HEK293 (cell line): Measurements from ENCODE around the gene FERMT3.

Experiments used
- ZFP37 ChIP-seq: fragments of 450-650 bp; formaldehyde crosslinking; IDR thresholded peaks from 2 replicates; pipeline ENCODE4 v1.5.1; 2016; ENCODE audit warnings: missing biosample characterization, missing genetic modification characterization
- ZNF24 ChIP-seq: fragments of 450-650 bp; formaldehyde crosslinking; IDR thresholded peaks from 2 replicates; pipeline ENCODE4 v1.5.1; 2016; ENCODE audit warnings: missing biosample characterization, missing genetic modification characterization
- ZNF341 ChIP-seq: fragments of 450-650 bp; formaldehyde crosslinking; IDR thresholded peaks from 2 replicates; pipeline ENCODE4; 2016; ENCODE audit warnings: low read depth, missing biosample characterization, missing genetic modification characterization
- TF ChIP-seq, protein P1 (sequence below): fragments of 450-650 bp; formaldehyde crosslinking; IDR thresholded peaks from 2 replicates; pipeline ENCODE4 v1.5.1; 2016; ENCODE audit warnings: missing biosample characterization, missing genetic modification characterization
- TF ChIP-seq, protein P2 (sequence below): fragments of 450-650 bp; formaldehyde crosslinking; IDR thresholded peaks from 2 replicates; pipeline ENCODE4 v1.5.1; 2016; ENCODE audit warnings: missing biosample characterization, missing genetic modification characterization
- TF ChIP-seq, protein P3 (sequence below): sonication (generic); formaldehyde crosslinking; IDR thresholded peaks from 2 replicates; pipeline ENCODE4 v1.8.1; 2022; ENCODE audit warnings: mild to moderate bottlenecking, moderate library complexity, missing genetic modification reagents

DNA sequence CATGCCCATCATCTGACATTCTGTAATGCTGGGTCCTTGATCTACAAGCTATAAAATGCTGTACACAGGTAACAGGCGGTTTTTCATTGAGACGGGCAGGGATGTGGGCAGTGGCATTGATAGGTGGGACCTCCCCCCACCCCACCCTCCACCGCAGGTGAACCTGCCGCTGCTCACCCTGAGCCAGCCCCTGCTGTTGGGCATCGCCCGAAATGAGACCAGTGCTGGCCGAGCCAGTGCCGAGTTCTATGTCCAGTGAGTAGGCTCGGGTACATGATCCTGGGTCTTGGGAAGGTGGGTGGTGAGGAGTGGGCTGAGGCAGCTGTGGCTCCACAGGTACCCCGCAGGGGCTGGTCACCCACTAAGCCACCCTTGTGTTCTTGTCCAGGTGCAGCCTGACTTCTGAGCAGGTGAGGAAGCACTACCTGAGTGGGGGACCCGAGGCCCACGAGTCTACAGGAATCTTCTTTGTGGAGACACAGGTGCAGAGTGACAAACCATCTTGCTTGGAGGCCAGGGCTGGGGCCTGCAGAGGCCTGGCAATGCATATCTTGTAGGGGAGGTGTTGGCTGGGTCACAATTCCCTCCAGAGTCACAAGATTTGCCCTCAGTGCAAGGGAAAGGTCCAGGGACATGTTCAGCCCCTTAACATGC lies 22.7 kb downstream of the FERMT3 start:
- TF ChIP-seq, protein P1, sequence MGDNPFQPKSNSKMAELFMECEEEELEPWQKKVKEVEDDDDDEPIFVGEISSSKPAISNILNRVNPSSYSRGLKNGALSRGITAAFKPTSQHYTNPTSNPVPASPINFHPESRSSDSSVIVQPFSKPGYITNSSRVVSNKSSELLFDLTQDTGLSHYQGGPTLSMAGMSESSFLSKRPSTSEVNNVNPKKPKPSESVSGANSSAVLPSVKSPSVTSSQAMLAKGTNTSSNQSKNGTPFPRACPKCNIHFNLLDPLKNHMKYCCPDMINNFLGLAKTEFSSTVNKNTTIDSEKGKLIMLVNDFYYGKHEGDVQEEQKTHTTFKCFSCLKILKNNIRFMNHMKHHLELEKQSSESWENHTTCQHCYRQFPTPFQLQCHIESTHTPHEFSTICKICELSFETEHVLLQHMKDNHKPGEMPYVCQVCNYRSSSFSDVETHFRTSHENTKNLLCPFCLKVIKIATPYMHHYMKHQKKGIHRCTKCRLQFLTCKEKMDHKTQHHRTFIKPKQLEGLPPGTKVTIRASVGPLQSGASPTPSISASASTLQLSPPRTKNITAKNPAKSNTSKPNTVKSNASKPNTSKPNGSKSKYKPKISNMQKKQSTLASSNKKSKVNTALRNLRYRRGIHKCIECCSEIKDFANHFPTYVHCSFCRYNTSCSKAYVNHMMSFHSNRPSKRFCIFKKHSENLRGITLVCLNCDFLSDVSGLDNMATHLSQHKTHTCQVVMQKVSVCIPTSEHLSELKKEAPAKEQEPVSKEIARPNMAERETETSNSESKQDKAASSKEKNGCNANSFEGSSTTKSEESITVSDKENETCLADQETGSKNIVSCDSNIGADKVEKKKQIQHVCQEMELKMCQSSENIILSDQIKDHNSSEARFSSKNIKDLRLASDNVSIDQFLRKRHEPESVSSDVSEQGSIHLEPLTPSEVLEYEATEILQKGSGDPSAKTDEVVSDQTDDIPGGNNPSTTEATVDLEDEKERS (tag by site-specific recombination), result no peak
- TF ChIP-seq ZNF341 (tag by site-specific recombination) (no peak), ZFP37 (tag by site-specific recombination) (no peak), ZNF24 (tag by site-specific recombination) (no peak)
- TF ChIP-seq, protein P2, sequence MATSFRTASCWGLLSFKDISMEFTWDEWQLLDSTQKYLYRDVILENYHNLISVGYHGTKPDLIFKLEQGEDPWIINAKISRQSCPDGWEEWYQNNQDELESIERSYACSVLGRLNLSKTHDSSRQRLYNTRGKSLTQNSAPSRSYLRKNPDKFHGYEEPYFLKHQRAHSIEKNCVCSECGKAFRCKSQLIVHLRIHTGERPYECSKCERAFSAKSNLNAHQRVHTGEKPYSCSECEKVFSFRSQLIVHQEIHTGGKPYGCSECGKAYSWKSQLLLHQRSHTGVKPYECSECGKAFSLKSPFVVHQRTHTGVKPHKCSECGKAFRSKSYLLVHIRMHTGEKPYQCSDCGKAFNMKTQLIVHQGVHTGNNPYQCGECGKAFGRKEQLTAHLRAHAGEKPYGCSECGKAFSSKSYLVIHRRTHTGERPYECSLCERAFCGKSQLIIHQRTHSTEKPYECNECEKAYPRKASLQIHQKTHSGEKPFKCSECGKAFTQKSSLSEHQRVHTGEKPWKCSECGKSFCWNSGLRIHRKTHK, result no peak
- TF ChIP-seq, protein P3, sequence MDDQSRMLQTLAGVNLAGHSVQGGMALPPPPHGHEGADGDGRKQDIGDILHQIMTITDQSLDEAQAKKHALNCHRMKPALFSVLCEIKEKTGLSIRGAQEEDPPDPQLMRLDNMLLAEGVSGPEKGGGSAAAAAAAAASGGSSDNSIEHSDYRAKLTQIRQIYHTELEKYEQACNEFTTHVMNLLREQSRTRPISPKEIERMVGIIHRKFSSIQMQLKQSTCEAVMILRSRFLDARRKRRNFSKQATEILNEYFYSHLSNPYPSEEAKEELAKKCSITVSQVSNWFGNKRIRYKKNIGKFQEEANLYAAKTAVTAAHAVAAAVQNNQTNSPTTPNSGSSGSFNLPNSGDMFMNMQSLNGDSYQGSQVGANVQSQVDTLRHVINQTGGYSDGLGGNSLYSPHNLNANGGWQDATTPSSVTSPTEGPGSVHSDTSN (CRISPR knock-in tag), result no peak
